ENCODE data around the gene CCDC146.

Gene CCDC146

GRCh38 chr7:77242554-77242953, 120.1 kb downstream of the CCDC146 start:
- H3K9me3 ChIP-seq (ENCODE audit: control insufficient read depth in 1 of 2, low read length in 2 of 2), result no peaks in the 10 kb centered on the region
- H3K36me3 ChIP-seq (ENCODE audit: control insufficient read depth in 1 of 2, insufficient read depth in 2 of 2, low read length in 2 of 2), result no peaks in the 10 kb centered on the region
- no peak overlapping the region for H3K4me3 ChIP-seq (ENCODE audit: low read depth in 1 of 2, low read length in 2 of 2)
- H3K9ac ChIP-seq (ENCODE audit: low read depth in 1 of 2, low read length in 2 of 2), result no peak overlapping the region
- peaks cover 18 to 32% of the 10 kb centered on the region in 2 donors for H3K4me1 ChIP-seq (ENCODE audit: control insufficient read depth in 1 of 2, insufficient read depth in 2 of 2, low read length in 2 of 2)
- no peaks in the 10 kb centered on the region for H3K27me3 ChIP-seq (ENCODE audit: control insufficient read depth in 1 of 2, insufficient read depth in 2 of 2, low read length in 2 of 2)
- peak overlapping the region; percentile 32 for H3K27ac ChIP-seq (ENCODE audit: low read depth, low read length)

GRCh38 chr7:77244222-77244934, 122.0 kb downstream of the CCDC146 start:
- H3K9ac ChIP-seq (ENCODE audit: low read depth in 1 of 2, low read length in 2 of 2), result no peak overlapping the region

GRCh38 chr7:77245015-77245755, 122.8 kb downstream of the CCDC146 start:
- peaks cover 18 to 25% of the 10 kb centered on the region in 2 donors for H3K4me1 ChIP-seq (ENCODE audit: control insufficient read depth in 1 of 2, insufficient read depth in 2 of 2, low read length in 2 of 2)
- no peak overlapping the region for H3K27ac ChIP-seq (ENCODE audit: low read depth, low read length)
- no peaks in the 10 kb centered on the region for H3K27me3 ChIP-seq (ENCODE audit: control insufficient read depth in 1 of 2, insufficient read depth in 2 of 2, low read length in 2 of 2)
- peak overlapping the region; percentile 11 to 18 for H3K4me3 ChIP-seq (ENCODE audit: low read depth in 1 of 2, low read length in 2 of 2)
- no peaks in the 10 kb centered on the region for H3K9me3 ChIP-seq (ENCODE audit: control insufficient read depth in 1 of 2, low read length in 2 of 2)
- H3K36me3 ChIP-seq (ENCODE audit: control insufficient read depth in 1 of 2, insufficient read depth in 2 of 2, low read length in 2 of 2), result no peaks in the 10 kb centered on the region
- H3K9ac ChIP-seq (ENCODE audit: low read depth in 1 of 2, low read length in 2 of 2), result peak overlapping the region in 1 of 2 donors; percentile 33

More at GRCh38 chr7:77244222-77244934, 122.0 kb downstream of the CCDC146 start:
- Histone ChIP-seq H3K27me3 (ENCODE audit: control insufficient read depth in 1 of 2, insufficient read depth in 2 of 2, low read length in 2 of 2) (no peaks in the 10 kb centered on the region), H3K4me3 (ENCODE audit: low read depth in 1 of 2, low read length in 2 of 2) (peak overlapping the region; percentile 8 to 12), H3K4me1 (ENCODE audit: control insufficient read depth in 1 of 2, insufficient read depth in 2 of 2, low read length in 2 of 2) (peaks cover 18 to 25% of the 10 kb centered on the region in 2 donors), H3K36me3 (ENCODE audit: control insufficient read depth in 1 of 2, insufficient read depth in 2 of 2, low read length in 2 of 2) (no peaks in the 10 kb centered on the region), H3K27ac (ENCODE audit: low read depth, low read length) (peak overlapping the region; percentile 34), H3K9me3 (ENCODE audit: control insufficient read depth in 1 of 2, low read length in 2 of 2) (no peaks in the 10 kb centered on the region)

GRCh38 chr7:77246026-77246640, 123.7 kb downstream of the CCDC146 start:
- Histone ChIP-seq H3K4me3 (ENCODE audit: low read depth in 1 of 2, low read length in 2 of 2) (no peak overlapping the region), H3K4me1 (ENCODE audit: control insufficient read depth in 1 of 2, insufficient read depth in 2 of 2, low read length in 2 of 2) (peaks cover 18 to 25% of the 10 kb centered on the region in 2 donors), H3K27ac (ENCODE audit: low read depth, low read length) (no peak overlapping the region), H3K27me3 (ENCODE audit: control insufficient read depth in 1 of 2, insufficient read depth in 2 of 2, low read length in 2 of 2) (no peaks in the 10 kb centered on the region), H3K9me3 (ENCODE audit: control insufficient read depth in 1 of 2, low read length in 2 of 2) (no peaks in the 10 kb centered on the region), H3K36me3 (ENCODE audit: control insufficient read depth in 1 of 2, insufficient read depth in 2 of 2, low read length in 2 of 2) (no peaks in the 10 kb centered on the region), H3K9ac (ENCODE audit: low read depth in 1 of 2, low read length in 2 of 2) (no peak overlapping the region)

GRCh38 chr7:77247206-77247850, 124.9 kb downstream of the CCDC146 start:
- Histone ChIP-seq H3K27ac (ENCODE audit: low read depth, low read length) (no peak overlapping the region), H3K36me3 (ENCODE audit: control insufficient read depth in 1 of 2, insufficient read depth in 2 of 2, low read length in 2 of 2) (no peaks in the 10 kb centered on the region)

GRCh38 chr7:77248154-77248553, 125.7 kb downstream of the CCDC146 start:
- Histone ChIP-seq H3K4me3 (ENCODE audit: low read depth in 1 of 2, low read length in 2 of 2) (no peak overlapping the region), H3K9ac (ENCODE audit: low read depth in 1 of 2, low read length in 2 of 2) (no peak overlapping the region), H3K27me3 (ENCODE audit: control insufficient read depth in 1 of 2, insufficient read depth in 2 of 2, low read length in 2 of 2) (no peaks in the 10 kb centered on the region), H3K9me3 (ENCODE audit: control insufficient read depth in 1 of 2, low read length in 2 of 2) (no peaks in the 10 kb centered on the region), H3K36me3 (ENCODE audit: control insufficient read depth in 1 of 2, insufficient read depth in 2 of 2, low read length in 2 of 2) (no peaks in the 10 kb centered on the region), H3K4me1 (ENCODE audit: control insufficient read depth in 1 of 2, insufficient read depth in 2 of 2, low read length in 2 of 2) (peaks cover 18 to 20% of the 10 kb centered on the region in 2 donors), H3K27ac (ENCODE audit: low read depth, low read length) (no peak overlapping the region)

More at GRCh38 chr7:77247206-77247850, 124.9 kb downstream of the CCDC146 start:
- Histone ChIP-seq H3K9ac (ENCODE audit: low read depth in 1 of 2, low read length in 2 of 2) (no peak overlapping the region), H3K27me3 (ENCODE audit: control insufficient read depth in 1 of 2, insufficient read depth in 2 of 2, low read length in 2 of 2) (no peaks in the 10 kb centered on the region), H3K9me3 (ENCODE audit: control insufficient read depth in 1 of 2, low read length in 2 of 2) (no peaks in the 10 kb centered on the region), H3K4me1 (ENCODE audit: control insufficient read depth in 1 of 2, insufficient read depth in 2 of 2, low read length in 2 of 2) (peaks cover 18 to 25% of the 10 kb centered on the region in 2 donors), H3K4me3 (ENCODE audit: low read depth in 1 of 2, low read length in 2 of 2) (no peak overlapping the region)

- no peak overlapping the region for H3K27ac ChIP-seq (ENCODE audit: low read depth, low read length)
- no peaks in the 10 kb centered on the region for H3K36me3 ChIP-seq (ENCODE audit: control insufficient read depth in 1 of 2, insufficient read depth in 2 of 2, low read length in 2 of 2)
These were observed 130.1 kb downstream of the CCDC146 start for GRCh38 chr7:77252506-77252905.

GRCh38 chr7:77253151-77253550, 130.7 kb downstream of the CCDC146 start:
- no peaks in the 10 kb centered on the region for H3K9me3 ChIP-seq (ENCODE audit: control insufficient read depth in 1 of 2, low read length in 2 of 2)
- H3K4me3 ChIP-seq (ENCODE audit: low read depth in 1 of 2, low read length in 2 of 2), result no peak overlapping the region
- H3K27me3 ChIP-seq (ENCODE audit: control insufficient read depth in 1 of 2, insufficient read depth in 2 of 2, low read length in 2 of 2), result no peaks in the 10 kb centered on the region
- no peaks in the 10 kb centered on the region for H3K36me3 ChIP-seq (ENCODE audit: control insufficient read depth in 1 of 2, insufficient read depth in 2 of 2, low read length in 2 of 2)
- H3K27ac ChIP-seq (ENCODE audit: low read depth, low read length), result no peak overlapping the region
- H3K4me1 ChIP-seq (ENCODE audit: control insufficient read depth in 1 of 2, insufficient read depth in 2 of 2, low read length in 2 of 2), result no peaks in the 10 kb centered on the region
- H3K9ac ChIP-seq (ENCODE audit: low read depth in 1 of 2, low read length in 2 of 2), result no peak overlapping the region

More at GRCh38 chr7:77252506-77252905, 130.1 kb downstream of the CCDC146 start:
- Histone ChIP-seq H3K9ac (ENCODE audit: low read depth in 1 of 2, low read length in 2 of 2) (no peak overlapping the region), H3K4me1 (ENCODE audit: control insufficient read depth in 1 of 2, insufficient read depth in 2 of 2, low read length in 2 of 2) (no peaks in the 10 kb centered on the region), H3K4me3 (ENCODE audit: low read depth in 1 of 2, low read length in 2 of 2) (no peak overlapping the region), H3K27me3 (ENCODE audit: control insufficient read depth in 1 of 2, insufficient read depth in 2 of 2, low read length in 2 of 2) (no peaks in the 10 kb centered on the region), H3K9me3 (ENCODE audit: control insufficient read depth in 1 of 2, low read length in 2 of 2) (no peaks in the 10 kb centered on the region)

- H3K4me3 ChIP-seq (ENCODE audit: low read depth in 1 of 2, low read length in 2 of 2), result no peak overlapping the region
- no peaks in the 10 kb centered on the region for H3K4me1 ChIP-seq (ENCODE audit: control insufficient read depth in 1 of 2, insufficient read depth in 2 of 2, low read length in 2 of 2)
- no peaks in the 10 kb centered on the region for H3K36me3 ChIP-seq (ENCODE audit: control insufficient read depth in 1 of 2, insufficient read depth in 2 of 2, low read length in 2 of 2)
- no peak overlapping the region for H3K27ac ChIP-seq (ENCODE audit: low read depth, low read length)
- no peaks in the 10 kb centered on the region for H3K27me3 ChIP-seq (ENCODE audit: control insufficient read depth in 1 of 2, insufficient read depth in 2 of 2, low read length in 2 of 2)
- H3K9ac ChIP-seq (ENCODE audit: low read depth in 1 of 2, low read length in 2 of 2), result no peak overlapping the region
- H3K9me3 ChIP-seq (ENCODE audit: control insufficient read depth in 1 of 2, low read length in 2 of 2), result no peaks in the 10 kb centered on the region
These were observed 132.0 kb downstream of the CCDC146 start for GRCh38 chr7:77254429-77254828.

Data from duodenal mucosa (tissue), 2 donors.